ENCODE results near the gene C9orf152. TPM values are rescaled to one million over a fixed set of nuclear protein-coding genes. Genes with fewer than 3 reads are reported as not detected.

C9orf152 gene
- total and polyA plus RNA-seq, 9 of the 15 experiments (the other 6 are each of a cell fraction or from before 2014, with no cell fraction given): not detected

DNA sequence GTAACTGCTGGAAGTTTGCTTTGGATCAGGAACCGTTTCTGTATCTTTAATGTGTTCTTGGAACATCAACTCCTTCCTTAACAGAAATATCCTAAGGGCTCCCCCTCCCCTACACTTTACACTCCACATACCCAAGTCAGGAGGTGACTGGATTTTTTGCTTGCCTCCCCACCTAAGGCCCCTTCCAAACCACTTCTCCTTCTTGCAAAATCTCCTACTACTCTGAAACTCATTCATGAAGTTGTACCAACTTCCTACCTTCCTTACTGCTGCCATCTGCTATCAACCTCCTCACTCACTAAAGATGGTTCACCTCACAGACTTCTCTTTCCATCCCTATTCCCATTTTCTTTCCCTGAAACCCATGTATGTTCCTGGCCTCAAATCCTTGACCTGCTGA lies 32.2 kb upstream of the C9orf152 start:
- Histone ChIP-seq H3K27me3 (ENCODE audit: control insufficient read depth in 2 of 2, insufficient read depth in 2 of 2, low read length in 2 of 2) (no peaks in the 10 kb centered on the region), H4K20me1 (replicated peaks; ENCODE audit: control insufficient read depth, insufficient read depth, low read length) (no peaks in the 10 kb centered on the region), H3K79me2 (ENCODE audit: control insufficient read depth, insufficient read depth, low read length) (no peaks in the 10 kb centered on the region), H3K9me3 (replicated peaks; ENCODE audit: control insufficient read depth, insufficient read depth, low read depth, low read length) (no peaks in the 10 kb centered on the region), H3K4me3 (no peak overlapping the region), H3K27ac (ENCODE audit: extremely low read depth, low read depth, low read length) (no peak overlapping the region), H3K36me3 (ENCODE audit: control insufficient read depth, insufficient read depth, low read length) (peaks cover 21% of the 10 kb centered on the region; the same call in 2 of the 3 replicates), H3K4me2 (ENCODE audit: insufficient read depth, low read length) (no peak overlapping the region), H2AFZ (ENCODE audit: low read depth, low read length) (no peak overlapping the region), H3K9me1 (ENCODE audit: control insufficient read depth, insufficient read depth, low read length) (no peaks in the 10 kb centered on the region), H3K4me1 (replicated peaks in 1 of 2; ENCODE audit: control insufficient read depth in 2 of 2, insufficient read depth in 2 of 2, low read length in 2 of 2) (no peaks in the 10 kb centered on the region; a peak in 1 of 5 replicates), H3K9ac (ENCODE audit: insufficient read depth in 1 of 2, low read depth in 2 of 2, low read length in 2 of 2) (no peak overlapping the region)
- no peak for ATAC-seq
- in situ Hi-C loops (cut with MboI) (no loop called here), intact Hi-C loops (cut with micrococcal nuclease) (no loop called here)
- no TSS peak for BruUV-seq (replicated peaks)
- DNase-seq (ENCODE audit: extremely low read depth in 1 of 4, low spot score in 3 of 4): no peak
- WGBS (ENCODE audit: insufficient coverage, low coverage, missing lambda C conversion rate): 13% methylated on average over 1 of the region's 1 CpG
- ChIA-PET POLR2A (no interaction called here), CTCF (ENCODE audit: low intra/inter-chr PET ratio) (no interaction called here)
- TF ChIP-seq HMG20B (CRISPR knock-in tag; IDR thresholded peaks at IDR 0.05) (no peak), CBFA2T2 (conservative IDR thresholded peaks at IDR 0.05) (no peak), ZNF75A (CRISPR knock-in tag; IDR thresholded peaks at IDR 0.05) (no peak), YBX1 (IDR thresholded peaks at IDR 0.05) (no peak), ZNF79 (CRISPR knock-in tag; IDR thresholded peaks at IDR 0.05; ENCODE audit: low read depth) (no peak), SMARCA5 (IDR thresholded peaks at IDR 0.05) (no peak), NR2C2 (CRISPR knock-in tag; IDR thresholded peaks at IDR 0.05) (no peak), NR2C2 (tag; IDR thresholded peaks at IDR 0.05) (no peak), ZFX (CRISPR knock-in tag; IDR thresholded peaks at IDR 0.05) (no peak), ZNF274 (IDR thresholded peaks at IDR 0.05; ENCODE audit: borderline replicate concordance, low read depth, low read length) (no peak), TBL1XR1 (IDR thresholded peaks at IDR 0.05; ENCODE audit: low read length in 2 of 2) (no peak), SAP30 (IDR thresholded peaks at IDR 0.05; ENCODE audit: borderline replicate concordance, insufficient read depth, low read depth, low read length, poor library complexity, severe bottlenecking) (no peak)
- TF ChIP-seq, protein P1, sequence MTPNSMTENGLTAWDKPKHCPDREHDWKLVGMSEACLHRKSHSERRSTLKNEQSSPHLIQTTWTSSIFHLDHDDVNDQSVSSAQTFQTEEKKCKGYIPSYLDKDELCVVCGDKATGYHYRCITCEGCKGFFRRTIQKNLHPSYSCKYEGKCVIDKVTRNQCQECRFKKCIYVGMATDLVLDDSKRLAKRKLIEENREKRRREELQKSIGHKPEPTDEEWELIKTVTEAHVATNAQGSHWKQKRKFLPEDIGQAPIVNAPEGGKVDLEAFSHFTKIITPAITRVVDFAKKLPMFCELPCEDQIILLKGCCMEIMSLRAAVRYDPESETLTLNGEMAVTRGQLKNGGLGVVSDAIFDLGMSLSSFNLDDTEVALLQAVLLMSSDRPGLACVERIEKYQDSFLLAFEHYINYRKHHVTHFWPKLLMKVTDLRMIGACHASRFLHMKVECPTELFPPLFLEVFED (CRISPR knock-in tag; conservative IDR thresholded peaks at IDR 0.05): no peak
- no peak for FAIRE-seq

Data from K562 (cell line).